ENCODE measurements around the gene POLR1G.

DNA sequence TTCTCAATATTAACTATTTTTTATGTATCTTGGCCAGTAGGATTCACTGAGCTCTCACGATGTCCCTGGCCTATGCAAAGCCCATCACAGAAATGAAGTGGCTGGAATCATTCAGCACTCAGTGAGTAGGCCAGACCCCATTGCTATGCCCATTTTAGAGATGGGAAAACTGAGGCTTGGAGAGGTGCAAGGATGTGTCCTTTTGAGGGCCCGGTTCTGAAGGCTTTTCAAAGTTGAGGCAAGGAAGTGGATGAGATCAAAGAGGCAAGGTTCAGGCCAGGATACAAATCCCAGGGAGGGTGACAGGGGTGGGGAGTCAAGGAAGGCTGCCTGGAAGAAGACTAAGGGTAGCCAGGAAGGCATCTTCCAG is 35.9 kb downstream of the POLR1G start:
- TF ChIP-seq POLR2A (conservative IDR thresholded peaks at IDR 0.05) (no peak), POLR2AphosphoS5 (IDR thresholded peaks at IDR 0.05; ENCODE audit: control insufficient read depth, insufficient read depth, low read depth, low read length) (no peak), EP300 (IDR thresholded peaks at IDR 0.05; ENCODE audit: low read length) (no peak), CREM (IDR thresholded peaks at IDR 0.05; ENCODE audit: low read depth) (no peak)
- TF ChIP-seq, protein P1, sequence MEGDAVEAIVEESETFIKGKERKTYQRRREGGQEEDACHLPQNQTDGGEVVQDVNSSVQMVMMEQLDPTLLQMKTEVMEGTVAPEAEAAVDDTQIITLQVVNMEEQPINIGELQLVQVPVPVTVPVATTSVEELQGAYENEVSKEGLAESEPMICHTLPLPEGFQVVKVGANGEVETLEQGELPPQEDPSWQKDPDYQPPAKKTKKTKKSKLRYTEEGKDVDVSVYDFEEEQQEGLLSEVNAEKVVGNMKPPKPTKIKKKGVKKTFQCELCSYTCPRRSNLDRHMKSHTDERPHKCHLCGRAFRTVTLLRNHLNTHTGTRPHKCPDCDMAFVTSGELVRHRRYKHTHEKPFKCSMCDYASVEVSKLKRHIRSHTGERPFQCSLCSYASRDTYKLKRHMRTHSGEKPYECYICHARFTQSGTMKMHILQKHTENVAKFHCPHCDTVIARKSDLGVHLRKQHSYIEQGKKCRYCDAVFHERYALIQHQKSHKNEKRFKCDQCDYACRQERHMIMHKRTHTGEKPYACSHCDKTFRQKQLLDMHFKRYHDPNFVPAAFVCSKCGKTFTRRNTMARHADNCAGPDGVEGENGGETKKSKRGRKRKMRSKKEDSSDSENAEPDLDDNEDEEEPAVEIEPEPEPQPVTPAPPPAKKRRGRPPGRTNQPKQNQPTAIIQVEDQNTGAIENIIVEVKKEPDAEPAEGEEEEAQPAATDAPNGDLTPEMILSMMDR (IDR thresholded peaks at IDR 0.05 in 2 of 3, conservative IDR thresholded peaks at IDR 0.05 in 1 of 3; ENCODE audit: insufficient read depth in 2 of 3, low read depth in 1 of 3, low read length in 3 of 3): no peak

Measured in K562 (cell line).